Transverse colon (tissue), 3 donors: ENCODE data around the gene ZIK1.

ENCODE experiments used
- POLR2A ChIP-seq: fragments of 450-650 bp; IDR thresholded peaks from one replicate; pipeline ENCODE4 v1.6.1; 2016; ENCODE audit warnings: antibody characterized with exemption, mild to moderate bottlenecking, moderate library complexity
- TF ChIP-seq, protein P1 (sequence below), 5 experiments: fragments of 200-600 bp in 3 of 5; fragments of 450-650 bp in 2 of 5; sonication (generic) in 3 of 5; IDR thresholded peaks; 1 replicate in 2 of 5; 2 replicates in 3 of 5; pipeline ENCODE4 v1.5.1; 2016 to 2017; ENCODE audit warnings: antibody characterized with exemption in 5 of 5, inconsistent platforms in 3 of 5, mild to moderate bottlenecking in 2 of 5, moderate library complexity in 1 of 5

DNA sequence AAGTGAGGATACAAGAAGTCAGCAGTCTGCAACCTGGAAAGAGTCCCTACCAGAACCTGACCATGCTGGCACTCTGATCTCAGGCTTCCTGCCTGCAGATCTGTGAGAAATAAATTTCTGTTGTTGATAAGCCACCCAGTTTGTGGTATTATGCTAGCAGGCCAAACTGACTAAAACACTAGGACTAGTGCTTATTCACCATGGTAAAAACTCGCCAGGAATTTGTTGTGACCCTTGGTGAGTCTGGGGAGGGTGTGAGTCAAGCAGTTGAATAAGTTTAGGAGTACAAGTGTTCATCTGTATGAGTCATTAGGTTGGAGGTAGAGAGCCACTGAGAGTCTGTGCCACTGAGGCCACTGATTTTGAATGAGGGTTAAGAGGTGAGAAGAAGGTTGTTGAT lies 3.6 kb downstream of the ZIK1 start:
- TF ChIP-seq POLR2A, result no peak
- TF ChIP-seq, protein P1, sequence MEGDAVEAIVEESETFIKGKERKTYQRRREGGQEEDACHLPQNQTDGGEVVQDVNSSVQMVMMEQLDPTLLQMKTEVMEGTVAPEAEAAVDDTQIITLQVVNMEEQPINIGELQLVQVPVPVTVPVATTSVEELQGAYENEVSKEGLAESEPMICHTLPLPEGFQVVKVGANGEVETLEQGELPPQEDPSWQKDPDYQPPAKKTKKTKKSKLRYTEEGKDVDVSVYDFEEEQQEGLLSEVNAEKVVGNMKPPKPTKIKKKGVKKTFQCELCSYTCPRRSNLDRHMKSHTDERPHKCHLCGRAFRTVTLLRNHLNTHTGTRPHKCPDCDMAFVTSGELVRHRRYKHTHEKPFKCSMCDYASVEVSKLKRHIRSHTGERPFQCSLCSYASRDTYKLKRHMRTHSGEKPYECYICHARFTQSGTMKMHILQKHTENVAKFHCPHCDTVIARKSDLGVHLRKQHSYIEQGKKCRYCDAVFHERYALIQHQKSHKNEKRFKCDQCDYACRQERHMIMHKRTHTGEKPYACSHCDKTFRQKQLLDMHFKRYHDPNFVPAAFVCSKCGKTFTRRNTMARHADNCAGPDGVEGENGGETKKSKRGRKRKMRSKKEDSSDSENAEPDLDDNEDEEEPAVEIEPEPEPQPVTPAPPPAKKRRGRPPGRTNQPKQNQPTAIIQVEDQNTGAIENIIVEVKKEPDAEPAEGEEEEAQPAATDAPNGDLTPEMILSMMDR (IDR thresholded peaks at IDR 0.05), result no peak
